GM23338 (cell line): ENCODE results near the gene FYCO1.

Experiments used
- EZH2 ChIP-seq: fragments of 200-600 bp; sonication (generic); IDR thresholded peaks from one replicate; pipeline ENCODE4 v1.8.0; 2017; ENCODE audit warnings: antibody characterized with exemption, mild to moderate bottlenecking, low read depth; ENCODE audit not compliant: unreplicated experiment
- EZH2phosphoT487 ChIP-seq: fragments of 200-600 bp; sonication (generic); IDR thresholded peaks from one replicate; pipeline ENCODE4 v1.8.1; 2018; ENCODE audit warnings: antibody characterized with exemption; ENCODE audit not compliant: unreplicated experiment
- STAT1 ChIP-seq: IDR thresholded peaks from one replicate; pipeline ENCODE4 v1.6.1; 2016; ENCODE audit warnings: antibody characterized with exemption; ENCODE audit not compliant: unreplicated experiment
- TF ChIP-seq, protein P1 (sequence below), 2 experiments: fragments of 200-600 bp in 1 of 2; sonication (generic) in 1 of 2; conservative IDR thresholded peaks; 2 replicates each; pipeline versions ENCODE4 v1.5.1 to v1.6.1; 2016 to 2017; ENCODE audit warnings: antibody characterized with exemption in 2 of 2, low read depth in 2 of 2, mild to moderate bottlenecking in 2 of 2, moderate library complexity in 1 of 2
- TF ChIP-seq, protein P2 (sequence below): IDR thresholded peaks from one replicate; pipeline ENCODE4 v1.6.1; 2018; ENCODE audit warnings: antibody characterized with exemption; ENCODE audit not compliant: unreplicated experiment
- TF ChIP-seq, protein P3 (sequence below): IDR thresholded peaks from 2 replicates; pipeline ENCODE4 v1.6.1; 2016; ENCODE audit warnings: antibody characterized with exemption

DNA sequence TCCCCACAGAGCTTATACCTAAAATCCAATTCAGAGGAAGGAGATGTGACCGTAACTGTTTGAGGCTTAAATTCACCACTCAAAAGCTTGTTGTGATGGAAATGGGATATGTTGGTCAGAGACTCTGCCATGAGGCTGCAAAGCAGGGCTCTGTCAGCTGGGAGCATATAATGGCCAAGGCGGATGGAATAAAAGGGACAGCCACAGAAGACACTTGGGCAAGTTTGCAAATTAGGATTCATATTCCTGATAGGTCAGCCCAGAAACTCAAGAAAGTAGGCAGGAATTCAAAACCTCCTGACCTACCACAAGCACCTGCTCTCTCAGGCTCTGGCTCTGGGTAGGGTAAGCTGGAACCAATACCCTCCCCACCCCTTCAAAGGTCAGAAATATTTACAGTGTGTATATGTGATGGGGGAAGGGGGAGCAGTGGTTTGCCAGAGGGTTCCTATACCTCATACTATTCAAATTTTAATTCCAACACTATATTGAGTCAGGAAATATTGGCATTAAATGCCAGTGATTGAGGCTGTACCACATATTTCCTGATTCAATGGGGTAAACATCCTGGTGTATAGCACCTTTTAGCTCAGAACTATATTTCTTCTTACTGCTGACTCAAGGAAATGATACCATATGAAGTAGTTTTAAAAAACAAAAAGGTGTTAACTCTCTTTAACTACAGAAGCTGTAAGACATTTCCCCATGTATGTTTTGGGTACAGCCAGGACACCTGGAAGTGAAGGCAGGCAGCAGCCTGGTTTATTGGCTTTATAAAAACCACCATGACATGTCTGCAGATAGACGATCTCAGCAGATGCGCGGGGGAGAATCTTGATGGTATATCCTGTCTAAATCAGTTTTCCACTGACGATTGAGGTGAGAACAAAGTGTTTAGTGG, 19.2 kb downstream of the FYCO1 start:
- TF ChIP-seq, protein P1, sequence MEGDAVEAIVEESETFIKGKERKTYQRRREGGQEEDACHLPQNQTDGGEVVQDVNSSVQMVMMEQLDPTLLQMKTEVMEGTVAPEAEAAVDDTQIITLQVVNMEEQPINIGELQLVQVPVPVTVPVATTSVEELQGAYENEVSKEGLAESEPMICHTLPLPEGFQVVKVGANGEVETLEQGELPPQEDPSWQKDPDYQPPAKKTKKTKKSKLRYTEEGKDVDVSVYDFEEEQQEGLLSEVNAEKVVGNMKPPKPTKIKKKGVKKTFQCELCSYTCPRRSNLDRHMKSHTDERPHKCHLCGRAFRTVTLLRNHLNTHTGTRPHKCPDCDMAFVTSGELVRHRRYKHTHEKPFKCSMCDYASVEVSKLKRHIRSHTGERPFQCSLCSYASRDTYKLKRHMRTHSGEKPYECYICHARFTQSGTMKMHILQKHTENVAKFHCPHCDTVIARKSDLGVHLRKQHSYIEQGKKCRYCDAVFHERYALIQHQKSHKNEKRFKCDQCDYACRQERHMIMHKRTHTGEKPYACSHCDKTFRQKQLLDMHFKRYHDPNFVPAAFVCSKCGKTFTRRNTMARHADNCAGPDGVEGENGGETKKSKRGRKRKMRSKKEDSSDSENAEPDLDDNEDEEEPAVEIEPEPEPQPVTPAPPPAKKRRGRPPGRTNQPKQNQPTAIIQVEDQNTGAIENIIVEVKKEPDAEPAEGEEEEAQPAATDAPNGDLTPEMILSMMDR (conservative IDR thresholded peaks at IDR 0.05; ENCODE audit: low read depth in 2 of 2) = no peak
- TF ChIP-seq STAT1 (no peak), EZH2 (no peak), EZH2phosphoT487 (no peak)
- TF ChIP-seq, protein P2, sequence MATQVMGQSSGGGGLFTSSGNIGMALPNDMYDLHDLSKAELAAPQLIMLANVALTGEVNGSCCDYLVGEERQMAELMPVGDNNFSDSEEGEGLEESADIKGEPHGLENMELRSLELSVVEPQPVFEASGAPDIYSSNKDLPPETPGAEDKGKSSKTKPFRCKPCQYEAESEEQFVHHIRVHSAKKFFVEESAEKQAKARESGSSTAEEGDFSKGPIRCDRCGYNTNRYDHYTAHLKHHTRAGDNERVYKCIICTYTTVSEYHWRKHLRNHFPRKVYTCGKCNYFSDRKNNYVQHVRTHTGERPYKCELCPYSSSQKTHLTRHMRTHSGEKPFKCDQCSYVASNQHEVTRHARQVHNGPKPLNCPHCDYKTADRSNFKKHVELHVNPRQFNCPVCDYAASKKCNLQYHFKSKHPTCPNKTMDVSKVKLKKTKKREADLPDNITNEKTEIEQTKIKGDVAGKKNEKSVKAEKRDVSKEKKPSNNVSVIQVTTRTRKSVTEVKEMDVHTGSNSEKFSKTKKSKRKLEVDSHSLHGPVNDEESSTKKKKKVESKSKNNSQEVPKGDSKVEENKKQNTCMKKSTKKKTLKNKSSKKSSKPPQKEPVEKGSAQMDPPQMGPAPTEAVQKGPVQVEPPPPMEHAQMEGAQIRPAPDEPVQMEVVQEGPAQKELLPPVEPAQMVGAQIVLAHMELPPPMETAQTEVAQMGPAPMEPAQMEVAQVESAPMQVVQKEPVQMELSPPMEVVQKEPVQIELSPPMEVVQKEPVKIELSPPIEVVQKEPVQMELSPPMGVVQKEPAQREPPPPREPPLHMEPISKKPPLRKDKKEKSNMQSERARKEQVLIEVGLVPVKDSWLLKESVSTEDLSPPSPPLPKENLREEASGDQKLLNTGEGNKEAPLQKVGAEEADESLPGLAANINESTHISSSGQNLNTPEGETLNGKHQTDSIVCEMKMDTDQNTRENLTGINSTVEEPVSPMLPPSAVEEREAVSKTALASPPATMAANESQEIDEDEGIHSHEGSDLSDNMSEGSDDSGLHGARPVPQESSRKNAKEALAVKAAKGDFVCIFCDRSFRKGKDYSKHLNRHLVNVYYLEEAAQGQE = no peak
- TF ChIP-seq, protein P3, sequence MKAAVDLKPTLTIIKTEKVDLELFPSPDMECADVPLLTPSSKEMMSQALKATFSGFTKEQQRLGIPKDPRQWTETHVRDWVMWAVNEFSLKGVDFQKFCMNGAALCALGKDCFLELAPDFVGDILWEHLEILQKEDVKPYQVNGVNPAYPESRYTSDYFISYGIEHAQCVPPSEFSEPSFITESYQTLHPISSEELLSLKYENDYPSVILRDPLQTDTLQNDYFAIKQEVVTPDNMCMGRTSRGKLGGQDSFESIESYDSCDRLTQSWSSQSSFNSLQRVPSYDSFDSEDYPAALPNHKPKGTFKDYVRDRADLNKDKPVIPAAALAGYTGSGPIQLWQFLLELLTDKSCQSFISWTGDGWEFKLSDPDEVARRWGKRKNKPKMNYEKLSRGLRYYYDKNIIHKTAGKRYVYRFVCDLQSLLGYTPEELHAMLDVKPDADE = no peak
